RPMI8226 (cell line): ENCODE measurements around the gene C2orf92.
A peak's percentile ranks its signal among the peaks of the same experiment; 100 is the strongest.
"Not testable (repeated sequence)": the region's sequence is repeated elsewhere in the genome, so short reads cannot be mapped to it uniquely, and the experiment has no call there.

Experiments
- DNase-seq: peaks from one replicate; pipeline ENCODE4 v3.0.0-alpha.2; 2015

Gene C2orf92

GRCh38 chr2:97697252-97698235 is 28.0 kb downstream of the C2orf92 start:
- DNase-seq: peak; percentile 88

GRCh38 chr2:97698530-97698929 is 29.0 kb downstream of the C2orf92 start:
- no peak for DNase-seq

- peak; percentile 73 for DNase-seq
Measured at GRCh38 chr2:97699765-97700444, 30.4 kb downstream of the C2orf92 start.

- no peak for DNase-seq
Measured at GRCh38 chr2:97701186-97701585, 31.7 kb downstream of the C2orf92 start.

GRCh38 chr2:97701851-97702465 is 32.4 kb downstream of the C2orf92 start:
- DNase-seq: no peak

- DNase-seq: no peak
Measured at GRCh38 chr2:97702731-97703470, 33.4 kb downstream of the C2orf92 start.

- no peak for DNase-seq
Measured at GRCh38 chr2:97703741-97704140, 34.2 kb downstream of the C2orf92 start.

GRCh38 chr2:97704989-97705388 is 35.5 kb downstream of the C2orf92 start:
- DNase-seq: no peak

- no peak for DNase-seq
Measured at GRCh38 chr2:97706112-97706511, 36.6 kb downstream of the C2orf92 start.

GRCh38 chr2:97706708-97707345 is 37.3 kb downstream of the C2orf92 start:
- DNase-seq: no peak

GRCh38 chr2:97707362-97708047 is 38.0 kb downstream of the C2orf92 start:
- peak; percentile 9 for DNase-seq

- DNase-seq: no peak
Measured at GRCh38 chr2:97708048-97708380, 38.5 kb downstream of the C2orf92 start.

GRCh38 chr2:97708608-97709007 is 39.1 kb downstream of the C2orf92 start:
- DNase-seq: no peak

- no peak for DNase-seq
Measured at GRCh38 chr2:97711394-97711711, 41.8 kb downstream of the C2orf92 start.

GRCh38 chr2:97712175-97712574 is 42.7 kb downstream of the C2orf92 start:
- not testable (repeated sequence) for DNase-seq

- no peak for DNase-seq
Measured at GRCh38 chr2:97712693-97713295, 43.3 kb downstream of the C2orf92 start.

- DNase-seq: peak; percentile 10
Measured at GRCh38 chr2:97713296-97714083, 44.0 kb downstream of the C2orf92 start, which contains the start of gene ZAP70. Gene ZAP70, plus strand, starts transcription at chr2:97713576. Its CDS starts 10,461 bp downstream, at chr2:97724037.

- no peak for DNase-seq
Measured at GRCh38 chr2:97714084-97714949, 44.8 kb downstream of the C2orf92 start.

- no peak for DNase-seq
Measured at GRCh38 chr2:97714950-97715652, 45.6 kb downstream of the C2orf92 start.
